Ectodermal cell (in vitro differentiated cells): ENCODE results near the gene WWOX.

Experiments
- H3K27ac ChIP-seq: 2 replicates; pipeline ENCODE4 v1.7.0; 2013; ENCODE audit warnings: mild to moderate bottlenecking, low read depth, low read length; ENCODE audit not compliant: insufficient read depth, poor library complexity, severe bottlenecking
- H3K27me3 ChIP-seq: 2 replicates; pipeline ENCODE4 v1.7.0; 2013; ENCODE audit warnings: mild to moderate bottlenecking, low read length; ENCODE audit not compliant: insufficient read depth, control insufficient read depth, poor library complexity, severe bottlenecking
- H3K36me3 ChIP-seq: one replicate; pipeline ENCODE4 v1.7.0; 2013; ENCODE audit warnings: low read length; ENCODE audit not compliant: control insufficient read depth, insufficient read depth
- H3K4me1 ChIP-seq: one replicate; pipeline ENCODE4 v1.7.0; 2013; ENCODE audit warnings: low read length; ENCODE audit not compliant: control insufficient read depth, insufficient read depth
- H3K4me3 ChIP-seq: 2 replicates; pipeline ENCODE4 v1.7.0; 2013; ENCODE audit warnings: low read depth, low read length, control low read depth; ENCODE audit not compliant: insufficient read depth
- H3K9me3 ChIP-seq: 2 replicates; pipeline ENCODE4 v1.7.0; 2013; ENCODE audit warnings: mild to moderate bottlenecking, low read length, moderate library complexity; ENCODE audit not compliant: control insufficient read depth
- WGBS, 2 experiments: methylation state at CpG; one replicate each; pipeline ENCODE4 v1.1.7; 2013; ENCODE audit warnings: missing lambda C conversion rate in 2 of 2; 5-methylcytosine and 5-hydroxymethylcytosine counted together

The WWOX gene

DNA sequence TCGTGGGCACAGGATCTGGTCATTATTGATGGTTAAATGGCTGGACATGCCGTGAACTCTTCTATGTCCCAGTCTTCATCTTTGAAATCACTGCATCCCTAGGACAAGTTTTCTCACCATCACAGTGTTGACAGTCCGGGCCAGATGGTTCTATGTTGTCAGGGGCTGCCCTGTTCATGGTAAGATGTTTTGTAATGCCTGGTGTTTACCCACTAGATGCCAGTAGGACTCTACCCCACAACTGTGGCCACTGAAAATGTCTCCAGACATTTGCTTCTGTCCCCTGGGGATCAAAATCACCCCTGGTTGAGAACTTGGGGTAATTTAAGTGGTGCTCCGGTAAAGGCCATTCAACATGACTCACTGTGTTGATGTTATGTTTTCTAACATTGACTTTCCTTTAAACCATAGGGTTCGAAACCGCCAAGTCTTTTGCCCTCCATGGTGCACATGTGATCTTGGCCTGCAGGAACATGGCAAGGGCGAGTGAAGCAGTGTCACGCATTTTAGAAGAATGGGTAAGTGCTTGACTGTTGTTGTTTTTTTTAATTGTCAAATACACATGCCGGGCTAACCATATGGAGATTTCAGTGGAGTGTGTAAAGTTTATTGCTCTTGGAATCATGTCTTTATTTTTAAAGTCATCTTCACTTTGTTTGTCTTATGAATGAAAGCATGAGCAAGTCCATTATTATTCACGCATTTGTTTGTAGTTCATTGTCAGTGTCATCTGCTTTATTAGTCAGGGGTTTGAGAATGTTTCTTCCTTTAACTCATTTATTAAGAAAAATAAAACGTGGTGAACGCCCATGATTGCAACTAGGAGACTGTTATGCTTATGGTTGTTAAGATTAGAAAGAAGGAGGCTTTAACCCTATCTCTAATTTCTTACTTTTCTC is 64.6 kb downstream of the WWOX start:
- H3K9me3 ChIP-seq: no peaks in the 10 kb centered on the region
- WGBS, 2 experiments: 95% methylated on average over 9 to 12 of the region's 12 CpGs

DNA sequence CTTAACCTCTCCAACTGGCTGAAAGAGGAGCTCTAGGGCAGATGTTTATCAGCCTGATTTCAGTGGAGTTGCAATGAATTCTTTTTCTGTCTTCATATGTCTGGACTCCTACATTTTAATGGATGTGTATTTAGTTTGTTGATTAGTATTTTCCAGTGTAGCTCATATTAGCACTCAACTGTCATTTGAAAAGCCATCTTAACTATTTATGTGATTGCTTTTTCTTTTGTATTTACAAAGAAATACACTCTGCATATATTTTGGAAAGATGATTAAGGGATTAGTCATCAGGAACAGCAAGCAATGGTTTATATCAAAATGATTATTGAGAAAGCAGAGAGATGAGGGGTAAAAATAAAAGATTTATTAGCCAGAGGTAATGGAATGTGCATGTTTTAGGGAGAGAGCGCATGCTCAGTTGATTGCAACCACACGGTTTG is 71.1 kb downstream of the WWOX start:
- Histone ChIP-seq H3K36me3 (no peaks in the 10 kb centered on the region), H3K27me3 (no peaks in the 10 kb centered on the region), H3K9me3 (no peaks in the 10 kb centered on the region), H3K27ac (no peak overlapping the region), H3K4me3 (no peak overlapping the region), H3K4me1 (no peaks in the 10 kb centered on the region)
- WGBS, 2 experiments: 90 to 91% methylated on average over 2 of the region's 2 CpGs

More for the DNA sequence above, 64.6 kb downstream of the WWOX start:
- Histone ChIP-seq H3K4me3 (no peak overlapping the region), H3K4me1 (no peaks in the 10 kb centered on the region), H3K27me3 (no peaks in the 10 kb centered on the region), H3K27ac (no peak overlapping the region), H3K36me3 (no peaks in the 10 kb centered on the region)

DNA sequence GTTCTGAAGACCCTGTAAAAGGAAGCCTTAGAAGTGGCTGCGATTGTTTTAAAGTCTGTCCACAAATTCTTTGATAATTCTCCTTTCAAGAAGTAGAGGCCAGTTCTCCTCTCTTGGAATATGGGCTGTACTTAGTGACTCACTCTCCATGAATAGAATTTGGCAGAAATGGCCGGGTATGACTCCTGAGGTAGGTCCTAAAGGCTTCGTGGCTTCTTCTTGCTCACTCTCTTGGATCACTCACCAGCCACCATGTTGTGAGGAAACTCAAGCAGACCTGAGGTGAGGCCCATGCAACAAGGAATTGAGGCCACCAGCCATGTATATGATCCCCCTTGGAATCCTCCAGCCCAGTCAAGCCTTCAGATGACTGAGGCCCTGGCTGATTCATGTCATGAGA is 75.8 kb downstream of the WWOX start:
- WGBS, 2 experiments: 82 to 87% methylated on average over 3 of the region's 3 CpGs
- no peak overlapping the region for H3K4me3 ChIP-seq
- no peaks in the 10 kb centered on the region for H3K9me3 ChIP-seq
- no peaks in the 10 kb centered on the region for H3K4me1 ChIP-seq
- H3K36me3 ChIP-seq: no peaks in the 10 kb centered on the region
- H3K27me3 ChIP-seq: no peaks in the 10 kb centered on the region
- no peak overlapping the region for H3K27ac ChIP-seq

DNA sequence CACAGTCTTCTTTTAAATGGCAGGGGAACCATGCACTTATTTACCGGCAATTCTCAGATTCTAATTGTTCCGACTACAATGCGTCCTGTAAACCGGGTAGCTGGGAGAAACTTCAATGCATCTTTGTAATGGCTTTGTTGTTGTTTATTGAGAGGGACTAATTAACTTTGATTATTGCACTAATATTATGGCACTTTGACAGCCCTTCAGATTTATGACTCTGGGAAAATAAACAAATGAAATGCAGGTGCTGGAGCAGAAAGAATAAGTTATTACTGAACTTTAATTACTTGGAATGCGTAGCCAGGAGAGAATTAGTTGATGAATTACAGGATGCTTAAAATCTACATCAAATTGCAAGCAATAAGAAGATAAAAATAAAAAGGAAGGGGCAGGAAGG is 77.0 kb downstream of the WWOX start:
- H3K27ac ChIP-seq: no peak overlapping the region
- no peaks in the 10 kb centered on the region for H3K36me3 ChIP-seq
- H3K4me3 ChIP-seq: no peak overlapping the region
- H3K9me3 ChIP-seq: no peaks in the 10 kb centered on the region
- no peaks in the 10 kb centered on the region for H3K4me1 ChIP-seq
- H3K27me3 ChIP-seq: no peaks in the 10 kb centered on the region
- 94 to 96% methylated on average over 5 of the region's 5 CpGs for WGBS, 2 experiments

DNA sequence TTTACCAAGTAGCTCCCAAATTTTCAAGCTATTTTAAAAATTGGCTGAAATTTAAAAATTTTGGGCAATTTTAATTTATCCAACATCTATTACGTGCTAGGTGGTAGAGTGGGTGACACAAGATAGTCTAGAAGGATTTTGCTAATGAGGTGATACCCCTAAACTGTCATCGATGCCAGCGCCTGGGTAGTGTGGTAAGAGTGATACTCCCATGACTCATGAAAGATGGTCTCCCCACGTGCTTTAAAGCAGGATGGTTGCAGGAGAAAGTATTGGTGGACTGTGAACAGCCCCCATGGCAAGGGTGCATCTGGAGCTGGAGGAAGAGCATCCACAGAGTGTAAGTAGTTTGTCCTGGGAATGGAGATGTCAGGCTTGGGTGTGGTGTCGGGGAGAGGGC is 77.8 kb downstream of the WWOX start:
- no peaks in the 10 kb centered on the region for H3K36me3 ChIP-seq
- H3K27me3 ChIP-seq: no peaks in the 10 kb centered on the region
- no peak overlapping the region for H3K4me3 ChIP-seq
- H3K4me1 ChIP-seq: no peaks in the 10 kb centered on the region
- H3K27ac ChIP-seq: no peak overlapping the region
- H3K9me3 ChIP-seq: no peaks in the 10 kb centered on the region
- WGBS, 2 experiments: 92 to 98% methylated on average over 5 of the region's 5 CpGs

DNA sequence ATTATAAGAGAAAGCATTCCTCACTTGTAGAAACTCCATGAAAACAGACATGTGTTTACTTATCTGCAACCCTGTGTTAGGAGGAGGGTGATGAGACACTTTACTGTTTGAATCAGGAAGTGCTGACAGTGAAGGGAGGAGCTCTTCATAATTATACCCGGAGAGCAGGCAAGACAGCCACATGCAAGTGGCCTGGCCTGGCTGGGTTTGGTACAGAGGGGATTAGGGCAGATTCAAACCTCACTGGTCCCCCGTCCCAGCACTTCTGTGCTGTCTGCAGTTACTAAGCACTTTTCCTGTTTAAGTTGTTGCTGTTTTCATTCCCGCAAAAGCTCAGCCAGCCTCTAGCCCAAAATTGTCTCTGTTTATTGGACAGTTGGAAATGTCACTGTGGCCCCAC is 78.5 kb downstream of the WWOX start:
- no peaks in the 10 kb centered on the region for H3K36me3 ChIP-seq
- H3K27me3 ChIP-seq: no peaks in the 10 kb centered on the region
- 84 to 85% methylated on average over 3 of the region's 3 CpGs for WGBS, 2 experiments
- H3K4me3 ChIP-seq: no peak overlapping the region
- H3K4me1 ChIP-seq: no peaks in the 10 kb centered on the region
- no peak overlapping the region for H3K27ac ChIP-seq
- H3K9me3 ChIP-seq: no peaks in the 10 kb centered on the region

DNA sequence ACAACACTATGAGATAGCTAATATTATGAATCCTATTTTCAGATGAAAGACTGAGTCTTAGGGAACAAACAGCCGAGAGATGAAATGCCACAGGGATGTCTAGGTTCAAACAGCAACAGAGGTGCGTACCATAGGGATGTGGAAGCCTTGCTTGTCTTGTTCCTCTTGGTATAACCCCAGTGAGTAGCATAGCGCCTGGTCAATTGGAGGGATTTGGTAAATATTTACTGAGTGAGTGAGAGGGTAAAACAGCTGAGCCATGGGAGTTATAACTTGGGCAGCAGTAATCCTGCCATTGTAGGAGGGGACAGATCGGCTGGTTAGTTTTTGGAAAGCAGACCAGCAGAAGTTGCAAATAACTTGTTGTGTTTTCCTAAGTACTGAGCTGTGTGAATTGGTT is 80.2 kb downstream of the WWOX start:
- 84% methylated on average over 4 of the region's 4 CpGs for WGBS, 2 experiments
- no peak overlapping the region for H3K4me3 ChIP-seq

DNA sequence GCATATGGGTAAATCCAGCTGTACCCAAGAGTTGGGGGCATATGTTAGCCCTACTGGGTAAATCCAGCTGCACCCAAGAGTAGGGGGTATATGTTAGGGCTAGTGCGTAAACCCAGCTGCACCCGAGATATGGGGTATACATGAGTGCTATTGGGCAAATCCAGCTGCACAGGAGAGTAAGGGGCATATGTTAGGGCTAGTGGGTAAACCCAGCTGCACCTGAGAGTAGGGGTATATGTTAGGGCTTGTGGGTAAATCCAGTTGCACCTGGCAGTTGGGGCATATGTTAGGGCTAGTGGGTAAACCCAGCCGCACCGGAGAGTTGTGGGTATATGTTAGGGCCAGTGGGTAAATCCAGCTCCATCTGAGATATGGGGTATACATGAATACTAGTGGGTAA is 80.9 kb downstream of the WWOX start:
- H3K27me3 ChIP-seq: no peaks in the 10 kb centered on the region
- 82 to 84% methylated on average over 4 of the region's 4 CpGs for WGBS, 2 experiments
- no peaks in the 10 kb centered on the region for H3K36me3 ChIP-seq
- H3K4me1 ChIP-seq: no peaks in the 10 kb centered on the region
- H3K4me3 ChIP-seq: no peak overlapping the region
- H3K9me3 ChIP-seq: no peaks in the 10 kb centered on the region
- H3K27ac ChIP-seq: no peak overlapping the region

More for the DNA sequence above, 80.2 kb downstream of the WWOX start:
- H3K27ac ChIP-seq: no peak overlapping the region
- no peaks in the 10 kb centered on the region for H3K4me1 ChIP-seq
- no peaks in the 10 kb centered on the region for H3K36me3 ChIP-seq
- no peaks in the 10 kb centered on the region for H3K27me3 ChIP-seq
- H3K9me3 ChIP-seq: no peaks in the 10 kb centered on the region

DNA sequence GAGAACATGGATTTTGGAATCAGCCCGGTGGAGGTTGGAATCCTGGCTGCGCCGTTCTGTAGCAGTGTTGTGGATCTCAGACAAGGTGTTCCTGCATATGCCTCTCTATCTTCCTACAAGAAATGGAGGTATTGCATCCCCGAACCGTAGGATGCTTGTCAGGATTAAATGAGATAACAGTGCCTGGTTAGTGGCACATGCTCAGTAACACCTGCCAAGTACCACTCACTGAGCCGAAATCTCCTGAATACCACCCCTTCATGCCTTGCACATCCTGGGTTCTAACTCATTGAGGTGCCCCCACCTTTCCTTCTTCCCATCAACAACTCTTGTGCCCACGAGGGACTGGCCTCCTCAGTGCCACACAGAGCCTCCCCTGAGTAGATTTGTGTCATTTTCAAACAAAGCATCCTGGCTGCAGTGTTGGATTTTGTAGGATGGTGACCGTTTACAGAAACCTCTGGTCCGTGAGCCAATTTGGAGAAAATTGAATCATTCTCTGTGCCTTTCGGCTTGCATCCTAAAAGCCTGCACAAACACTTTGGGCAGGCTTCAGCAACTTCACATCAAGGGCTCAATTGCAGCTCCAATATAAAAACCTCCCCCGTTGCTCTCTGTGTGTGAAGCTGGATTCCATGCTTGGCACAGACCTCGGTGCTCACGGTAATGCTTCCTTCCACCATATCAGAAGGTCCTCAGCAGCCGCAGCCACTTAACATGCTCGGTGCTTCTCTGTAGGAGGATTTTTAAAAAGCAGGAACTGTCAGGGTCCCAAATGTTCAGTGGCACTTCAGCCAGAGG is 84.2 kb downstream of the WWOX start:
- no peaks in the 10 kb centered on the region for H3K9me3 ChIP-seq
- no peak overlapping the region for H3K27ac ChIP-seq
- no peaks in the 10 kb centered on the region for H3K4me1 ChIP-seq
- H3K4me3 ChIP-seq: no peak overlapping the region
- H3K27me3 ChIP-seq: no peaks in the 10 kb centered on the region
- H3K36me3 ChIP-seq: no peaks in the 10 kb centered on the region
- 93 to 94% methylated on average over 15 of the region's 15 CpGs for WGBS, 2 experiments
